Measurements from ENCODE around the gene MCU. TPM values are rescaled to one million over a fixed set of nuclear protein-coding genes. Genes with fewer than 3 reads are reported as not detected.
"Not testable (repeated sequence)": the region's sequence is repeated elsewhere in the genome, so short reads cannot be mapped to it uniquely, and the experiment has no call there.

MCU gene
- total RNA-seq, 1 donor from 2014 or later, result 66.3 TPM

- Histone ChIP-seq H3F3A (ENCODE audit: low read depth) (no peaks in the 10 kb centered on the region), H3K4me1 (no peaks in the 10 kb centered on the region), H3K9ac (no peak overlapping the region), H3K79me2 (ENCODE audit: low read depth) (no peaks in the 10 kb centered on the region), H3K4me2 (no peak overlapping the region), H4K20me1 (ENCODE audit: low read depth) (no peaks in the 10 kb centered on the region), H3K4me3 (no peak overlapping the region), H2AFZ (replicated peaks) (no peak overlapping the region), H3K36me3 (no peaks in the 10 kb centered on the region), H3K27ac (no peak overlapping the region), H3K9me3 (ENCODE audit: low read depth) (no peaks in the 10 kb centered on the region), H3K27me3 (no peaks in the 10 kb centered on the region)
- Mint-ChIP-seq H3K27ac (no peak overlapping the region), H3K9me3 (no peaks in the 10 kb centered on the region), H3K36me3 (no peaks in the 10 kb centered on the region), H3K27me3 (ENCODE audit: insufficient read depth, low read depth) (no peaks in the 10 kb centered on the region), H3K4me3 (no peak overlapping the region), H3K4me1 (no peaks in the 10 kb centered on the region)
- no peak for DNase-seq (ENCODE audit: low spot score)
- TF ChIP-seq CTCF (IDR thresholded peaks at IDR 0.05) (no peak), EZH2phosphoT487 (IDR thresholded peaks at IDR 0.05) (no peak), EZH2 (IDR thresholded peaks at IDR 0.05) (no peak)
These were observed 207.6 kb downstream of the MCU start for GRCh38 chr10:72899545-72899944.

GRCh38 chr10:72903941-72904446 lies 212.1 kb downstream of the MCU start:
- not testable (repeated sequence) for H3K4me1 ChIP-seq; H4K20me1 ChIP-seq (ENCODE audit: low read depth); H3K9ac ChIP-seq; H3K79me2 ChIP-seq (ENCODE audit: low read depth); H3K9me3 ChIP-seq (ENCODE audit: low read depth); DNase-seq (ENCODE audit: low spot score); H2AFZ ChIP-seq (replicated peaks); H3K4me2 ChIP-seq; H3F3A ChIP-seq (ENCODE audit: low read depth); H3K9me3 Mint-ChIP-seq; H3K27me3 Mint-ChIP-seq (ENCODE audit: insufficient read depth, low read depth); H3K27ac ChIP-seq; H3K36me3 Mint-ChIP-seq; H3K4me3 Mint-ChIP-seq; H3K4me3 ChIP-seq; H3K27ac Mint-ChIP-seq; H3K4me1 Mint-ChIP-seq; H3K27me3 ChIP-seq; H3K36me3 ChIP-seq

GRCh38 chr10:72904806-72905205 lies 212.9 kb downstream of the MCU start:
- Mint-ChIP-seq H3K9me3 (no peaks in the 10 kb centered on the region), H3K4me3 (no peak overlapping the region), H3K27ac (no peak overlapping the region), H3K4me1 (no peaks in the 10 kb centered on the region), H3K27me3 (ENCODE audit: insufficient read depth, low read depth) (peaks cover 2% of the 10 kb centered on the region), H3K36me3 (no peaks in the 10 kb centered on the region)
- Histone ChIP-seq H3K36me3 (no peaks in the 10 kb centered on the region), H3K4me2 (no peak overlapping the region), H3K9me3 (ENCODE audit: low read depth) (no peaks in the 10 kb centered on the region), H4K20me1 (ENCODE audit: low read depth) (no peaks in the 10 kb centered on the region), H3K79me2 (ENCODE audit: low read depth) (no peaks in the 10 kb centered on the region), H3K4me1 (no peaks in the 10 kb centered on the region), H2AFZ (replicated peaks) (no peak overlapping the region), H3K4me3 (no peak overlapping the region), H3F3A (ENCODE audit: low read depth) (no peaks in the 10 kb centered on the region), H3K27ac (no peak overlapping the region), H3K9ac (no peak overlapping the region), H3K27me3 (no peaks in the 10 kb centered on the region)
- DNase-seq (ENCODE audit: low spot score), result no peak
- TF ChIP-seq EZH2 (IDR thresholded peaks at IDR 0.05), result no peak
- TF ChIP-seq CTCF (IDR thresholded peaks at IDR 0.05), result no peak
- no peak for TF ChIP-seq EZH2phosphoT487 (IDR thresholded peaks at IDR 0.05)

- no peak for DNase-seq (ENCODE audit: low spot score)
- Histone ChIP-seq H3K9ac (no peak overlapping the region), H3K27me3 (no peaks in the 10 kb centered on the region), H3K9me3 (ENCODE audit: low read depth) (no peaks in the 10 kb centered on the region), H3K4me1 (no peaks in the 10 kb centered on the region), H3K4me3 (no peak overlapping the region), H3K4me2 (no peak overlapping the region), H3F3A (ENCODE audit: low read depth) (no peaks in the 10 kb centered on the region), H3K27ac (no peak overlapping the region), H4K20me1 (ENCODE audit: low read depth) (no peaks in the 10 kb centered on the region), H3K79me2 (ENCODE audit: low read depth) (no peaks in the 10 kb centered on the region), H2AFZ (replicated peaks) (no peak overlapping the region), H3K36me3 (no peaks in the 10 kb centered on the region)
- Mint-ChIP-seq H3K9me3 (no peaks in the 10 kb centered on the region), H3K36me3 (no peaks in the 10 kb centered on the region), H3K4me1 (no peaks in the 10 kb centered on the region), H3K27me3 (ENCODE audit: insufficient read depth, low read depth) (peaks cover 5% of the 10 kb centered on the region), H3K4me3 (no peak overlapping the region), H3K27ac (peak overlapping the region; percentile 26)
- TF ChIP-seq EZH2phosphoT487 (IDR thresholded peaks at IDR 0.05) (no peak), CTCF (IDR thresholded peaks at IDR 0.05) (no peak), EZH2 (IDR thresholded peaks at IDR 0.05) (no peak)
These were observed 214.5 kb downstream of the MCU start for GRCh38 chr10:72906446-72906845.

All from neural progenitor cell (in vitro differentiated cells).